Hematopoietic multipotent progenitor cell treated with erythropoietin and hydrocortisone succinate and interleukin-3 and kit ligand, for 4 days (in vitro differentiated cells): ENCODE data around the gene ONECUT3.
A peak's percentile ranks its signal among the peaks of the same experiment; 100 is the strongest.

ENCODE experiments used
- DNase-seq: peaks from one replicate; pipeline ENCODE4 v3.0.0-alpha.2; 2015

Gene ONECUT3

DNA sequence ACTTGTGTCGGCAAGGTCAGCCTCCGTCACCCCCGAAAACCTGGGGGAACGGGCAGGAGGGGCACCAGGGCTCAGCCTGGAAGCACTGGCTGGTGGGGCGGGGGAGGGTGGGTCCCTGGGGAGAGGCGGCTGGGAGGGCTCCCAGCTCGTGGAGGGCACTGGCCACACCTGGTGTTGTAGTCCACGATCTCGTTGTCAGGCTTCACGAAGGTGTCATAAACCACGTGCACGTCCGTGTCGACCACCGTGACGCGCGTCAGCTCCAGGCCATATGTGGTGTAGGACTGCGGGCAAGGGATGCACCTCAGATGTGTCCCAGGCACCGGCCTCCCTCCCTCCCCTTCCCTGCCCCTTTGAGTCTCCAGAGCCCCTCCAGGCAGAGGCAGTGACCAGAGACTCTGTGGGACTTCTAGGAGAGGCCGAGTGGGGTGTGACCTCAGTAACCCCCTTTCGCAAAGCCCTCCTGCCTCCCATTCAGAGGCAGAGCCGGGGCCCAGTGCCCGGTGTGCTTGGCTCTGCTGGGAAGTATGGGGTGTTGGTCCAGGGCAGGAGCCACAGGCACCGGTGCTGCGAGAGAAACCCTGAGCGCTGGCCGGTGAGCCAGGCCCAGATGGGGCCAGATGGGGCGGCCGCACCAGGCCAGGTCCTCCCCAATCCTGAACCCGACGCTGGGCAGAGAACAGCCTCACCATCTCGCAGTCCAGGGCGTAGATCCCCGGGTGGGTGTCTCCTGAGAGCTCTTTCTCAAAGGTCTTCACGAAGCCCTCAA lies 63.4 kb downstream of the ONECUT3 start:
- DNase-seq = no peak

DNA sequence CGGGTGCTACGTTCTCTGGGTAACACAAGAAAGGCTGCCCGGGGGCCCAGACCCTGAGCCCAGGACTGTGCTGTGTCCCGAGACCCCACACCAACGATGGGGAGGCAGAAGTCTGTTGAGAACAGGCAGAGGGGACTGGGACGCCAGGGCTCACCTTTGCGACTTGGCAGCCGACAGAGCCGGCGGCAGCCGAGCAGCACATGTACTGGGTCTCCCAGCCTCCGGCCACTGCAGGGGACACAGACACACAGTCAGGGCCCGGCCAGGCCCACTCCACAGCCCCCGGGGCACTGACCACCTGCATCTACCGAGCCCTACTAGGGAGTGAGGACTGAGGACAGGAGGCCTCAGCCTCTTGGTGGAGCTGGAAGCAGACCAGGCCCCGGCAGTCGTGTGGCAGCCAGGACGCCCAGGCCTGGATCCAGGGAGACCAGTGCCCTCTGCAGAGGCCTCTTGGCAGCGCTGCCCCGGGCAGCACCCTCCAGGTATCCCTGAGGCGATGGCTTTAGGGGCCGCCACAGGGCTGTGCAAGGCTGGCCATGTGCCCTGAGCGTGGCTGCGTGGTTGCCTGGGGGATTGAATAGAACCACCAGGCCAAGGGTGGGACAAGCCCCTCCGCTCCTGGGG lies 64.4 kb downstream of the ONECUT3 start:
- no peak for DNase-seq

DNA sequence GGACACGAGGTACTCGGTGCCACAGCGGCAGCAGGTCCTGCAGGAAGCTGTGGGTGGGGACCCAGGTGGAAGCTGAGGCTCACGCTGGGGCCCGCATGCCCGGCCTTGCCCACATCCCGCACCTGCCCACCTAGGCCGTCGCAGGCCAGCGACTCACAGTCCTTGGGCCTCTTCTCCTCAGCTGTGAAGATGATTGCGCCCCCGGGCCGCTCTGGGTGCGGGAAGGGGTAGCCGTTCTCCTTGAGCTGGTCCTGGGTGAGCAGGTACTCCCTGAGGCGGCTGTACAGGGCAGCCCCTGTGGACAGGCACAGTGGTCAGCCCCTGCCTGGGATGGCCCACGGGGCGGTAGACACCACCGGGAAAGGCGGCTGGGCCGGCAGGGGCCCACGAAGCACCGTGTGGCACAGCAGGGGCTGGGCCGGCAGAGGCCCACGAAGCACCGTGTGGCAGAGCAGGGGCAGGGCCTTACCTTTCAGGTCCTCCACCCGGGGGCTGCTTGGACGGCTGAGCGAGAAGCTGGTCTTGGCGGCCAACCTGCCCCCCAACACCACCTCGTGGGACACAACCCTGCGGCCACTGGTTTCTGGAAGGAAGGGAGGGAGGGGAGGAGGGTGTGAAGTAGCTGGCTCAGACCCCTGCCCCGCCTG lies 65.4 kb downstream of the ONECUT3 start:
- no peak for DNase-seq

DNA sequence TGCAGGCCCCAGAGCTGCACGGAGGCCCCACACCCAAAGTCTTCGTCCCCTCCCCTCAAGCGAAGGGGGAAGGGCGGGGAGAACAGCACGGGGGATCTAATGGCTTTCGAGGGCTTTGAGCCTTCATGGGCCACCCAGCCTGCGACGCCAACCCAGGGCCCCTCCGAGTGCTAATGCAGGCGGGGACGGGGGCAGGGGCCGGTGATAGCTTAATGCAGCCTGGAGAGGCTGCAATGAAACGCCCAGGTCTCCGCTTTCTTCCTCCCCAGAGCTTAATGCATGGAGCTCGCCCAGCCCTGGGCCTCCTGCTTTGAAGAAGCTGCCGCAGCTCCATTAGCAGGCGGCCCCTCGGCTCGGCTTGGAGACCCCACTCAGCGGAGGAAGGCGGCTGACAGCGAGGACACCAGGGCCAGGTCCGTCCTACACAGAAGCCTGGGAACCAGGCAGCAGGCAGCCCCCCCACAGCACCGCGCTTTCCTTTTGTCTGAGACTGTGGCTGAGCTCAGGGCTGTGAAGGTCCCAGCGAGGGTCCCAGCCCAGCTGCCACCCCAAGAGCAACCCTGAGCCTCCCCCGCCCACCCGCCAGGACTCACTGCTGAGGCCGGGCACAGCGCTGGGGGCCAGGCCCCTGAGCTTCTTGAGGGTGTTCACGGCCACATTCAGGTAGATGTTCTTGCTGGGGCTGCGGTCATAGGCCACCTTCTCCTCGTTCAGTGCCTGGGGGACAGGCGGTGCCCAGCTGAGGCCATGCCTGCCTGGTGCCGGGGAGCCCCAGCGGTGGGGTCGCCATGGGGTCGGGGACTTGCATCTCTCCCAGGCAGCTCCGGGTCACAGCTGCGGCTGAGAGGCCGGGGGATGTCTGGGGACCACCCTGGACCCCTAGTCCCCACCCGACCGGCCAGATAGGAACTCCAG lies 66.3 kb downstream of the ONECUT3 start:
- no peak for DNase-seq

DNA sequence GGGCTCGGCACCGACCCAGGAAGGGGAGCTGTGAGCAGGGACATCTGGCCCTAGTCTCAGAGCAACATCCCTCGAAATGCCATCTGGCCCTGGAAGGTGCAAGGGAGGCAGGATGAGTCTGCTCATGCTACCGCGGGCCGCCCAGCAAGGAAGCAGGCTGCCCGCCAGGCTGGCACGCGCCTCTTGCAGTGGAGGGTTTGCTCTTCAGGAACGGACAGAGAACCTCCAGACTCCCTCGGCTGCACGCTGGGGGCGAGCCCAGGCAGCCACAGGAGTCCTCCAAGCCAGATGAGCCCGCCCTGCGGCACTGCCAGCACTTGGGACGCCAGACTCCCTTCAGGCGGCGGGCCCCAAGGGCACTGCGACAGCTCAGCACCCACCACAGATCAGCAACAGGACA lies 68.9 kb downstream of the ONECUT3 start:
- DNase-seq = no peak

DNA sequence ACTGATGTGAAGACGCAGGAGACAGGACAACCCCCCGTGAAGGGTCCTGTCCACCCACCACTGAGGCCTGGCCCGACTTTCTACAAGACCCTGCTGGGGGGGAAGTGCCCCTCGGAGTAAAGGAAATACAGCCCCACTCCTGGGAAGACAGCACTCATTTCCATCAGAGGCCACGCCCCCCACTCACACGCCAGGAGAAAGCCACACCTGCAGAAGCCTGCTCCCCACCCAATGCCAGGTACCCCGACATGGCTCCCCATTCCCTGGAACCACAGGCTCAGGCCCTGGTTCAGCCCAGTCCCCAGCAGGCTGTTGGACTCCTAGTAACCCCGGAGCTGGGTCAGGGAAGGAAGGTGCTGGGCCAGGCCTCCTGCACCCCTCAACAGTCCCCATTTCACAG lies 69.7 kb downstream of the ONECUT3 start:
- no peak for DNase-seq

DNA sequence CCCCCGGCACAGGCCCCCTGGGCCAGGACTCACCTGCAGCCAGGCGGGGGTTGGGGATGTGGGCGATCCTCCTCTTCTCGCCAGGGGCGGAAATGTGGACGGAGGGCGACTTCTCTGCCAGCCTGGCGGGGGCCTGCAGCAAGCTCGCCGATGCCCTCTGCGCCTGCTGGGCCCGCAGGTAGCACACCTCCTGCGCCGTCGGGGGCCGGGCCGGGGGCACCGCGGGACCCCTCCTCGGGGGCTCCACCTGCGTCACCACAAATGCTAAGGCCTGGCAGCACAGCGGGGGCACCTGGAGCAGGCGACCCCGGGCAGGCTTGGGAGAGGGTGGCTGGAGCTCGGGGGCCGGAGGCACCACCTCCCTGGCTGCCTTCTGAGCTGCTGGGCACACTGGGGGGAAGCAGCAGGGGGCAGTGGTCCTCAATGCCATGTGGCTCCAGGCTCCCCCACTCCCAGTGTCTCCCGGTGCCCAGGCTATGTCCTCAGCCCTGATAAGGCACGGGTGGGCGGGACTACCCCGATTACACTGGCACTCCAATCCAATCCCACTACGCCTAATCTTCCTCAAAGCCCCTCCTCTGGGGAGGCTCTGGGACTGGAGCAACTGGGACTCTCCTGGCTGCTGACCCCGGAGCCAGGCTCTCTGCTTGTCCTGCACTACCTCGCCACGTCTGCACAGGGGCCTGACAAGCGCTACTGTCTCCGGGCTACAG lies 70.4 kb downstream of the ONECUT3 start:
- peak; percentile 29 for DNase-seq

DNA sequence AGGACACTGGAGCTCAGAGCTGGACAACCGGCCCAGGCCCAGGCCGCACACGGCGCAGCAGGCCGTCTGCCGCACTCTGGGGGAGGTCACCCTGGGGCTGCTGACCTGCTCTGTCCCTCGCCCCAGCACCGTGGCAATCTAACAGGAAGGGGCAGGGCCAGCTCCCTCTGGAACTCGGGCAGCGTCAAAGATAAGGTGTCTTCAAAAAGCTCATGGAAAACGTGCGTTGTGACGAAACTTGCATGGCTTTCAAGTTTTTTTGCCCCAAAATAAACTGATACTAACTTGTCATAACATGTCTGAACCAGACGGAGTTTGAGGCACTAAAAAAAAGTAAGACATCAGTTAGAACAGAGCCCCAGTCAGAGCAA lies 70.9 kb downstream of the ONECUT3 start:
- DNase-seq = no peak

DNA sequence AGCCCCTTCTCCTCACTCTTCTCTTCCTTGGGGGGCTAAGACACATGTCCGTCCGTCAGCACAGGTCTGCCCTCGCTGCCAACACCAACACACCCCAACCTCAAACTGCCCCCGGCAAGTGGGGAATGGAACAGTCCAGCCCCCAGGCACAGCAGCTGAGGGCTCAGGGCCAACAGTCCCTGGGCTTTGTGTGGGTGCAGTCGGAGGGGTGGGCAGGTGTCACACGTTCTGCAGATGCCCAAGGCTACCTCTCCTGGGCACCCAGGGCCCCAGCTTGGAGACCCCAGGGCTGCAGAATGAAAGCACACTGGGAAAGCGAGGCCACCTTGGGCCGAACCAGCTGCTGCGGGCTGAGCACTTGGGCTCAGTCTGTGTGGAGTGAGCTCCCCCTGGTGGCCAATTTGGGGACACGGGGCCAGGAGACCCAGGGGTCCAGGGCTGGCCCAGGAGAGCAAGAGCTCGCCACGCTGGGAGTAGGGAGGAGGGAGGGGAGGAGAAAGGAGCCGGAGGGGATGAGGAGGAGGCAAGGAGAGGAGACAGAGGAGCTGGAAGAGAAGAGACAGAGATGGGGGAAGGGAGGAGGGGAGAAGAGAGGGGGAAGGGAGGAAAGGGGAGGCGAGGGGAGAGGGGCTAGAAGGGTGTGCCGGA lies 72.7 kb downstream of the ONECUT3 start:
- peak; percentile 85 for DNase-seq

DNA sequence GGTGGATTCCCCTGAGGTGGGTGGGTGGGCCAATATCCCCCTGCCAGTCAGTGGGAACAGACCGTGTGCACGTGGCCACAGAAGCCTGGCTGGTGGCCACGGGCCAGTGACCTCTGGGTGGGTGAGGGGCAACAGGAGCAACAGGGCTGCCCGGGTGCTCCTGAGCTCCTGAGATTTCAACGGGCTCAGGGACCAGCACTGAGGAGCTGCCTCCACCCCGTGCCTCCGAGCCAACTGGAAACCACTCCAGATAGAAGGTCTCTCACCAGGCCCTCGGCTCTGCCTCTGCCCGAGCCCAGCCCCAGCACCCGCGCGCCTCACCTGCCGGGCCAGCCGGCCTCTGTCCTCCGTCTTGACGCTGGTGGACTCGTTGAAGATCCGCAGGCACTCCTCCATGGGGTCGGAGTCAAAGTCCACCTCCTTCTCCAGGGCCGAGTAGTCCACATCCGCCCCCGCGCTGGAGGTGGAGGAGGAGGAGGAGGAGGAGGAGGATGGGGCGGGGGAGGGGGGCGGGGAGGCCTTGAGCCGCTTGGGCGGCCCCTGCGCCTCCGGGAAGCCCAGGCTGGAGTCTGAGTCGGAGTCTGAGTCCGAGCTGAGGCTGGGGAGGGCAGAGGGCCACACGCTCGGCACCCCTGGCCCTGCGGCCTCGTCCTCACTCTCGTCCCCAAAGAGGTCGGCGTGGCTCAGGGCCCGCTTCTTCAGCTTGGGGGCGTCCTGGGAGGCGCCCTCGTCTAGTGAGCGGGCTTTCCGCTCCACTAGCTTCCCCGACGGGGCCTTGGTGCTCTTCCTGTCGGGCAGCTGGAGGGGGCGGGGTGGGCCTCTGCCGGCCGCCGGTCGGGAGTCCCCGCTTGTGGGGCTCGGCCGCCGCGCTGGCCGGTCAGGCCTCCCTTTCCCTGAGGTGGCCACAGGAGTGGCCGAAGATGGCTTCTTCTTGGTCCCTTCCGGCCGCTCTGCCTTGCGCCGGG lies 73.5 kb downstream of the ONECUT3 start:
- no peak for DNase-seq

DNA sequence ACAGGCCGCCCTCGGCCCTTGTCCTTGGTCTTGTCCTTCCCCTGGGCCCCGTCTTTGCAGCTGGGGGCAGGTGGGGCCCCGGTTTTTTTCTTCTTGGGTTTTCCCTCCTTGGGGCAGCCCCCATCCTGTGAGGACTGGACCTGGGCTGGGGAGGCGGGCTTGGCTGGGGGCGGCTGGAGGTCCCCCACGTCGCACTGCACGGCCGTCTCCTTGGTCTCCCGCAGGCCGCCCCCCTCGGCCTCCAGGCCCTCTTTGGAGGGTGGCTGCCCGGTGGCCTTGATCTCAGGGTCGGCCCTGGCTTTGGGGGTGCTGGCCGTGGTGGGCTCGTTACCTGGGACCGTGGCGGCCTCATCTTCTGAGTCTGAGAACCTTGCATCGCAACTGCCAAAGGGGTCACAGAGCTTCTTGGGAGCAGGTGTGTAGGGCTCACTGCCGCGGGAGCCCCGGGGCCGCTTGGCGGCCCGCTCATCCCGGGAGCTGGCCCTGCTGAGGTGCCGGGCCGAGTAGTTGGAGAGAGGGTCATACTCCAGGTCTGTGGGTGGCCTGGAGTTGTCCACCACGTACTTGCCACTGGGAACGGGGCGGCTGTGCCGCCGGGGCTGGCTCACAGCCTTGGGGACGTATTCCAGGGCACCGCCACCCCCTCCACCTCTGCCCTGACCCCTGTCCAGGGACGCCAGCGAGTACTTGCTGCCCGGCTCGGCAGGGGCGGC lies 74.4 kb downstream of the ONECUT3 start:
- DNase-seq = no peak

DNA sequence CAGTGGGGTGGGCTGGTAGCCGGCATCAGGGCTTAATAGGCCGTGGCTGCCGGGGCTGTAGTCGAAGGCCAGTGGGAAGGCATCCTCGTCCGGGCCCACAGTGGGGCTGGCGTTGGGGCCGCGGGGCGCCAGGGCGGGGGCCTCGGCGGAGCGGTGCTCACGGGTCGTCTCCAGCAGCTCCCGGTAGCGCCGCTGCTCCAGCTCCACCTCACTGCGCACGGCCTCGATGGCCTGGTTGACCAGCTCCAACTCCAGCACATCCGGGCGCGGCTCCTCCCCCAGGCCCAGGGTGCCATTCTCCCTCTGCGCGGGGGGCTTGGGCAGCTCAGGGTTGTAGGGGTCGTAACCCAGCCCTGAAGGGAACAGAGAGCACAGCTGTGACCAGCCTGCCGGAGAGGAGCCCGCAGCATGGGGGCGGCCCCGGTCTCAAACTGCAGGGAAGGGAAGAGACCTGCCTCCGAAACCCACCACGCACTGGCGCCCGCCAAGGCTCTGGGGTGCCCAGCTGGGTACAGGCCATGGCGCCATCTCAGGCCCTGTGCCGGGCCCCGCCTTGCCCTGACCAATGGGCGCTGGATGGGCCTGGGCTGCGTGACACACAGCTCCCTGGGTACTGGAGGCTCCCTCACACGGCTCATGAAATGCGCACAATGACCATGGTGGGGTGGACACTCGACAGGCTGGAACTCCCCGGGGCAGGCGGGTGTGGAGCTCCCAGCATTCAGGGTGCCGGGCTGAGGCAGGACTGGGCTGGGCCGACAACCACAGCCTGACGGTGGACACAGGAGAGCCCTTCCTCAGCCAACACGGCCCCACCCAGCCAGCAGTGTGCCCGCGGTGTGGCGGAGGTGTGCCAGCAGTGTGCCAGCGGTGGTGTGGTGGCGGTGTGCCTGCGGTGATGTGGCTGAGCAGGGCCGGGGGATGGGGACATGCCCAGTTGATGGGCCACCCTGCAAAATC lies 75.3 kb downstream of the ONECUT3 start:
- DNase-seq = peak; percentile 25

DNA sequence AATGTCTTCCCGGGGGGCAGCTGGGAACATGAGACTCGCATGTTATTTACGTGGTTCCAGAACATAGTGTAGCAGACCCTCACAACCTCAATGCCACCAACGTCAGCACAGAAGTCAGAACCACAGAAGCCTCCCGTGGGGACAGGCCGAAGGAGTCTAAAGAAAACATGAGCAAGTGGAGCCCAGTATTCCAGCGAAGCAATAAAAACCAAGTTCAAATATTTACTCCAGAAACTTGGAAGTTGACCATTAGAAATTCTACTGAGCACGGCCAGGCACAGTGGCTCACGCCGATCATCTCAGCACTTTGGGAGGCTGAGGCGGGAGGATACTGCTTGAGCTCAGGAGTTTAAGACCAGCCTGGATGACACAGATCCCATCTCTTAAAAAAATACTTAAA lies 76.7 kb downstream of the ONECUT3 start:
- no peak for DNase-seq

DNA sequence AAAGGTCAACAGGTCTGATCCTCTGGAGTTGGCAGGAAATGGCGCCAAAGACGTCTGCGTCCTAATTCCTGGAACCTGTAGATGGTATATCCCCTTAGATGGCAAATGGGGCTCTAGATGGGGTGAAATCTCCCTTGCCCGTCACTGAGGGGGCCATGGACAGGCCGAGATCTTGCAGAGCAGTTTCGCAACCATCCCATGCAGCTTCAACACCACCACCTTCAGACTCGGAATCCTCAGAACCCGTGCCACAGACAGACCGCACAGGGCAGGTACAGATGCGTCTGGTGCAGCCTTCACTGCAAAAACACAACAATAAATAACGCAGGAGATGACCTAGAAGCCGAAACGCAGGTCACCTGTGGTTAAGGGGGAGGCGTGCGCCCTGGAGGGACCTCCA lies 77.3 kb downstream of the ONECUT3 start:
- DNase-seq = no peak
